GM23338 (cell line): ENCODE measurements around the gene TEX10. TPM values are rescaled to one million over a fixed set of nuclear protein-coding genes. Genes with fewer than 3 reads are reported as not detected.

Source experiments
- EZH2 ChIP-seq: fragments of 200-600 bp; sonication (generic); IDR thresholded peaks from one replicate; pipeline ENCODE4 v1.8.0; 2017; ENCODE audit warnings: antibody characterized with exemption, mild to moderate bottlenecking, low read depth; ENCODE audit not compliant: unreplicated experiment
- POLR2AphosphoS5 ChIP-seq: IDR thresholded peaks from 2 replicates; pipeline ENCODE4 v1.6.1; 2016; ENCODE audit warnings: antibody characterized with exemption, low read depth
- REST ChIP-seq: IDR thresholded peaks from one replicate; pipeline ENCODE4 v1.6.1; 2018; ENCODE audit warnings: antibody characterized with exemption; ENCODE audit not compliant: unreplicated experiment
- ZNF114 ChIP-seq: fragments of 250-450 bp; sonication (Bioruptor Pico); IDR thresholded peaks from 2 replicates; pipeline ENCODE4 v1.5.0; 2020; ENCODE audit warnings: mild to moderate bottlenecking, moderate library complexity
- ZNF331 ChIP-seq: fragments of 250-450 bp; sonication (Bioruptor Pico); IDR thresholded peaks from 2 replicates; pipeline ENCODE4 v1.5.0; 2020; ENCODE audit warnings: low read depth, mild to moderate bottlenecking, moderate library complexity
- ZNF462 ChIP-seq: fragments of 250-450 bp; sonication (Bioruptor Pico); IDR thresholded peaks from 2 replicates; pipeline ENCODE4 v1.5.0; 2020; ENCODE audit warnings: mild to moderate bottlenecking, moderate library complexity
- polyA plus RNA-seq: library from polyadenylated mRNA; unstranded; fragments of >200 nt; fragmentation: Nextera tagmentation; extraction: Ambion mirVana; gene quantifications from 2 replicates; pipeline ENCODE4 v1.2.1, GENCODE V29; 2016
- total RNA-seq: library from RNA; depleted of rRNA; stranded (reverse); fragments of >200 nt; shearing (Covaris generic); gene quantifications from 2 replicates; pipeline ENCODE4 v1.2.3, GENCODE V29; 2014

The TEX10 gene
- total and polyA plus RNA-seq, 2 experiments from 2014 or later, result 35.0 to 102 TPM

GRCh38 chr9:100354121-100354800 is 1.5 kb upstream of the TEX10 start (continued):
- TF ChIP-seq ZNF462 (CRISPR knock-in tag), result no peak
- TF ChIP-seq ZNF331 (CRISPR knock-in tag), result no peak
- no peak for TF ChIP-seq EZH2
- TF ChIP-seq REST, result no peak
- TF ChIP-seq ZNF114 (CRISPR knock-in tag), result no peak
- no peak for TF ChIP-seq POLR2AphosphoS5
